PC-3 (cell line): ENCODE measurements around the gene GKN1.

Experiments
- CTCF ChIP-seq: fragments of 300-600 bp; sonication (generic); conservative IDR thresholded peaks from 2 replicates; pipeline ENCODE4 v1.5.1; 2017; ENCODE audit warnings: antibody characterized with exemption, low read depth, mild to moderate bottlenecking, low read length
- EZH2 ChIP-seq: fragments of 300-600 bp; sonication (generic); IDR thresholded peaks from one replicate; pipeline ENCODE4 v1.6.1; 2017; ENCODE audit warnings: antibody characterized with exemption, mild to moderate bottlenecking, low read length; ENCODE audit not compliant: unreplicated experiment

GRCh38 chr2:68993660-68994059 is 19.2 kb downstream of the GKN1 start:
- TF ChIP-seq CTCF (no peak), EZH2 (no peak)
